ENCODE data around the gene PIK3C2G.

PIK3C2G gene

DNA sequence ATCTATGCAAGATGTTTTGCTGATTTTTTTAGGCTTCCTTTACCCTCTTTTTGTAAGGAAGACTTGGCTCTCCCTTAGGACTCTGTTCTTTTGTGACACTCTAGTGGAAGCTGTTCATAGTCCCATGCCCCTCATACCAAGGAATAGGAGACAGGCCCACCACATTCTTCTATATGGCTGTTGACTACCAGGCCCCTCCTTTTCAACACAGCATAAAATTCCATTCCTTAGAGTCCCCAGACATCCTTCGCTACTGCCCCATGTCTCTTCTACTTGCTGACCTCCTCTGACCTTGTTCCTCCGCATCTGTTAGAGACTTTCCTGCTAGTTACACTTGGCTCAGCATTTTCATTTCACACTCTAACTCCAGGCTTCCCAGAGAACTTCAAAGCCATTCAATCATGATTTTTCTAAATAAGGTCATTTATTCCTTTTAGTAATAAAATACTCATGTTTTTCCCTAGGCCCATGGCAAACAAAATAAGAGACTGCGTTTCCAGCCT is 9.7 kb downstream of the PIK3C2G start:
- no peak for DNase-seq

DNA sequence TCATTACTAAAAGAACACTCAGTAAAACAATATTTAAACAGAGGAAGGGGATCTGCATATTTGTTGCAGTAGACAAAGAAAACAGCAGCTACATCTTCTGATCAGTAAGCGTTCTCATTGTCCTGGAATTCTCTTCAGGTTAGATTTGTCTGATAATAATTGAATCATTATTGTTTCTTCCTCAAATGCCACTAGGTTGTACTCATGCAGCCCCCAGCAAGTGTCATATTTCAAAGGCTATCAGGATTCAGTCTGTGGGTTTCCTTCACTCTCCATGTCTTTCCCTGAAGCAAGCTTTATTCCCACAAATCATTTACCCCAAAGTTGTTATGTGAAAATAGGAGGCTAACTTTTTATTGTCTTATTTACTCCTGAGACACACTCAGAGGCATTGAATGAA is 14.7 kb downstream of the PIK3C2G start:
- no peak for DNase-seq

DNA sequence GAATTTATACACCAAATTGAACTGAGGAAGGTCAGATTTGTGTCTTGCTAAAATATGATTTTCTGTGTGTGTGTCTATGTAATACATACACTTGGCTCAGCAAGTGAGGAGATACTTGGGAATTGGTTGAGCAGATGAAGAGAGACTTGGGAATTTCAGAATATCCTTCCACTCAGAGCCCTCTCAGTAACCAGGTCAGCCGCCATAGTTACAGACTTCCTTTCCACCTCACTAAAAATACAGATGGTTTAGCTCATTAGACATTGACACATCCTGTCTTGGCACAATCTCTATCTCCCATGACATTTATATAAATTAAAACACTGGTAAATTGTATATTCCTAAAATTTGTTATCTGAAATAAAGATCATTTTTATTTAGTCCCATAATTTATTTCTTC is 15.9 kb downstream of the PIK3C2G start:
- DNase-seq = no peak

DNA sequence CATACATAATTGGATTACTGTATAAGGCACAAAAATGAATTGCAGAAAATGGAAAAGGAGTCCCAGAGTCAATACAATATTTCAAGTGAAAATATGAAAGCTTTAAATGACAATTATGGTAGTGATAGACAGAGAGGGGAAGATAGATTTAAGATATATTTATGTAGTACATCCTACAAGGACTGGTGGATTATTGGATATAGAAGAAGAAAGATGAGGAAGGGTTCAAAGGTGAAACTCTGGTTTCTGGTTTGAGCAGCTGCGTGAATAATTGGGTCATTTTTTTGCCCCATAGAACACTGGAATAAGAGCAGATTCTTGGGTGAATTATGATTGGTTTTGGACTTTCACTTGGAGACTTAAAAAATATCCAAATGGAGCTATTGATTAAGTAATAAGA is 19.4 kb downstream of the PIK3C2G start:
- DNase-seq = no peak

DNA sequence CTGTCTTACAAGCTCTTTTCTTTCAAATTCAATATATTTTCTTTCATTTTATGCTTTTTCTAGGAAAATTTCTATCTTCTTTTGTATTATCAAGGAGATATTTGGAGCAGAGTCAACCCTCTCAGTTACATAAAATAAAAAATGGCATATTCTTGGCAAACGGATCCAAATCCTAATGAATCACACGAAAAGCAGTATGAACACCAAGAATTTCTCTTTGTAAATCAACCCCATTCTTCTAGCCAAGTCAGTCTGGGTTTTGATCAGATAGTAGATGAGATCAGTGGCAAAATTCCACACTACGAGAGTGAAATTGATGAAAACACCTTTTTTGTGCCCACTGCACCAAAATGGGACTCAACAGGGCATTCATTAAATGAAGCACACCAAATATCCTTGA is 20.6 kb downstream of the PIK3C2G start:
- DNase-seq = no peak

DNA sequence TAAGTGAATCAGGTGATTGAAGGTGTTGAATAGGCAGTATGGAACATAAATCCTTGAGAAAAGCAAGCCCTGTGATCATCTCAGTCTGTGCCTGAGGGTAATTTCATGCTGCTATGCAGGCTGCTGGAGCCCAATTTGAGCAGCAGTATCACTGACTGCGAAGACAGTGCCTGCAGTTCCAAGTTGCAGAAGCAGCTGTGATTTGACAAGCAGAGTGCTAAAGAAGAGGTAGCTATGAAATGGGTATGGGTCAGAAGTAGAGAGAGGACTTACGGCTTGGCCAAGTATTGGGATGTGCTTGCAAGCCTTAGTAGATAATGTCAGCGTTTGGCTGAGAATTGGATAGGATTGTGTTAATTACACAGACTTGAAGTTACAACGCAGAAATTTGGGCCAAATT is 22.5 kb downstream of the PIK3C2G start:
- DNase-seq = no peak

DNA sequence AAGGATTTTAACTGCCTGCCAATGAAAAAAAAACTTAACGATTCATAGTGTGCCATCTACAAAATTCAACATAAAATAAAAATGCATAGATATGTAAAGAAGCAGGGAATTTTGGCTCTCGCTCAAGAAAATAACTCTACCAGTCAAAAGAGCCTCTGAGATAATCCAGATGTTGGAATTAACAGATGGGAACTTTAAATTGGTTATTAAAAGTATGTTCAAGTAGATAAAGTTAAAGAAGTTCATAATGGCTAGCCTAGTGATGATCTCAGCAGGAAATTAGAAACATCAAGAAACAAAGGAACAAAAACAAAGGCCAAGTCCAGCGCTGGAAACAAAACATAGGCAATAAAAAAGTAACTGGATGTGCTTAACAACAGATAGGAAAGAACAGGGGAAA is 23.1 kb downstream of the PIK3C2G start:
- no peak for DNase-seq

DNA sequence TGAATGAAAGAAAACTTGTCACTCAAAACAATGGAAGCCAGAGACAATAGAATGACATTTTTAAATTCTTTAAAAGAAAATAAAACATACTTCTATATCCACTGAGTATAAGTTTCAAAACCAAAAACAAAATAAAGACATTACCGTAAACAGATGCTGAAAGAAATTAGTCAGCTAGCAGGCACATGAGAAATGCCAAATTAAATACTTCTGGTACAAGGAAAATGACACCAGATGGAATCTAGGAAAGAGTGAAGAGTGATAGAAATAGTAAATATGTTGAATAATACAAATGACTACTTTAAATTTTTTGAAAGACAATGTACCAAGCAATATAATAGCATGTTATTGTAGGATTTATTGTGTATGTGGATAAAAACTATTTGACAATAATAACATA is 23.8 kb downstream of the PIK3C2G start:
- DNase-seq = no peak

DNA sequence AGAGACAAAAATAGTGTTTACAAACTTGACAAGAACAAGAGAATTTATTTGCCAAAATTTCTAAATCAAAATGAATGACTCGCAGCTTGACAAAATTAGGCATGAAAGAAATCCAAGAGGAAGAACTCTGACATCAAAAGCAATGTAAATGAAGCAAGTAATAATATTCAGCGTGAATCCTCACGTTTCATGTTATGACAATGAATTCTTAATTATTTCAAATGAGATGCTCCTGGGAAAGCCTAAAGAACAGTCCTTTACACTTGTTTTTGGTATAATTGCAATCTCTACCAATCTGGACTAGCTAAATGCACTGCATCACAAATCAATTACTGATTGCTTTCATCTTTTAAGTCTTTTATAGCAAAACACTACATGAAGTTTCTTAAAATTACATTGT is 29.1 kb downstream of the PIK3C2G start:
- no peak for DNase-seq

DNA sequence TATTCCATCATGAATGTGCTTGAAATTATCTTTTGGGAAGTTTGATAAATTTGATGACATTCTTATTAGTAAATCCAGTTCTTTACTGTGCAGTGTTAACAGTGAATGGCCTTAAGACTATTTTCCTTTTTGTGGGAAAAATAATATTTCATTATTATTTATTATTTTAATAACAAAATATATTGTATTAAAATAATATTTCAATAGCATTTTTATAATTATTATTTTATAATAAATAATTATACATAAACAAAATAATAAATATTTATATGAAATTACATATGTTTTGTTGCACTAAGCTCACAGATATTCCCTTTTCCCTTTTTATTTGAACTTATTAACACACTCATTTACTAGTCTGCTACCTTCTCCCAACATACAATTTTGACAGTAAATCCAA is 33.6 kb downstream of the PIK3C2G start:
- no peak for DNase-seq

DNA sequence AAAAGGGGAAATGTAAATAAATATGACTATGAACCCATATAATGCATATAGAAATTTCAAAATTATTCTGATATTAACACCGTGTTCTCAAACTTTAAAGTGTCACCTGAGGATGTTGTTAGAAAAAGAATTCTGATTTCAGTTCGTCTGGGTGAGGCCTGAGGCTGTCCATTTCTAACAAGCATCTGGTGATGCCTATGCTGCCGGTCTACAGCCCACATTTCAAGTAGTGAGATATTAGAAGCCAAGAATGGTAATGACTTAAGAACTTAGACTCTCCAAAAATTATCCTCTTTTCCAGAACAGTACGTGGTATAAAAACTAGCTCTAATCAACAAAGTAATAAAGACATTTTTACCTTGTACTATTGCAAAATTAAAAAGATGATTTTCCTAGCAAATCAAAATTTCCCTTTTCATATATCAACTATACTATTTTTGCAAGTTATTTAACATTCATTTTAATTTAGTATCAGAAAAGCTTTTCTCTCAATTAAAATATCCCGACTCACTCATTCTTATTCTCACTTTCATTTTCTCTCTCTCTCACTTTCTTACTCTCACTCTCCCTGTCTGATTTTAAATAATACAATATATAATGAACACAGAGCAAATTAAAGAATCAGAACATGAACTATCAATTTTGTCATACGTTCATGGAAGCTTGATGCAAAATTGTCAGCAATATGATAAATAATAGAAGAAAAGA is 35.0 kb downstream of the PIK3C2G start:
- no peak for DNase-seq

DNA sequence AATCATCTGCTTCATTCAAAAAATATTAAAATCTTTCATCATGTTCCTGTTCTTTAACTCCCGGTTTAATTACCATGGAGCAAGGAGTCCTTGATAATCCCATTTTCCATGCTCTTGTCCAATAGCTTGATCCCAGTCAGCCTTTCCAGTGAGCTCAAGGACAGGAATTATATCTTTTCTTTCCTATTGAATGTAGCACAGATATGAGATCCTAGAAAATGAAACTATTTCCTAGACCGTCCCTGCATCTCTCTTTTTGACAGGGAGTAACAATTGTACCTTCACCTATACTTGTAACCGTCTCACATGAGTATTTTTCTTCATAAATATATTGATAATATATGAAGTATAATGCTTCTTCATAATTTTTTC is 35.6 kb downstream of the PIK3C2G start:
- no peak for DNase-seq

DNA sequence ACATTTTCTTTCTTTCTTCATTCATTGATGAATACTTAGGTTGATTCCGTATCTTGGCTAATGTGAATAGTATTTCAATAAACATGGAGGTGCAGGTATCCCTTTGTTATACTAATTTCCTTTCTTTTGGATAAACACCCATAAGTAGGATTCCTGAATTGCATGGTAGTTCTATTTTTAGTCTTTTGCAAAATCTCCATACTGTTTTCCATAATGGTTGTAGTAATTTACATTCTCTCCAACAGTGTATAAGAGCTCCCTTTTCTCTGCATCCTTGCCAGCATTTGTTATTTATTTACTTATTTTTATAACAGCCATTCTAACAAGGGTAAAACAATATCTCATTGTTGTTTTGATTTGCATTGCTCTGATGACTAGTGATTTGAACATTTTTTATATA is 36.6 kb downstream of the PIK3C2G start:
- DNase-seq = no peak

DNA sequence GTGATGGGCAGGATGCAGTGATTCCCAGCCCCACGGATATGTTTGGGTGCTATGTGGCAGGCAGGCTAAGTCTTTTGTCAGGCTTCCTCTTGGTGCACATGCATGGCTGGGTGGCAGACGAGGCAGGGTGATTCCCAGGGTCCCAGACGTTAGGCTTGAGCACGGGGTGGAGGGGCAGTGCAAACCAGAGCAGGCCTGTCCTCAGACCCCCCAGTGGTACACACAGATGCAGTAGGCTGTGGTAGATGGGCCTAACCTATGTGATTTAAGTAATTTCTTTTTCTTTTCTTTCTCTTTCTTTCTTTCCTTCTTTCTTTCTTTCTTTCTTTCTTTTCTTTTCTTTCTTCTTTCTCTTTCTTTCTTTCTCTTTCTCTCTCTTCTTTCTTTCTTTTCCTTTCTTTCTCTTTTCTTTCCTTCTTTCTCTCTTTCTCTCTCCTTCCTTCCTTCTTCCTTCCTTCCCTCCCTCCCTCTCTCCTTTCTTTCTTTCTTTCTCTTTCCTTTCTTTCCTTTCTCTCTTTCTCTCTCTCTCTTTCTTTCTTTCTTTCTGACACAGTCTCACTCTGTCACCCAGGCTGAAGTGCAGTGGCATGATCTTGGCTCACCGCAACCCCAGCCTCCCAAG is 41.6 kb downstream of the PIK3C2G start:
- no peak for DNase-seq

DNA sequence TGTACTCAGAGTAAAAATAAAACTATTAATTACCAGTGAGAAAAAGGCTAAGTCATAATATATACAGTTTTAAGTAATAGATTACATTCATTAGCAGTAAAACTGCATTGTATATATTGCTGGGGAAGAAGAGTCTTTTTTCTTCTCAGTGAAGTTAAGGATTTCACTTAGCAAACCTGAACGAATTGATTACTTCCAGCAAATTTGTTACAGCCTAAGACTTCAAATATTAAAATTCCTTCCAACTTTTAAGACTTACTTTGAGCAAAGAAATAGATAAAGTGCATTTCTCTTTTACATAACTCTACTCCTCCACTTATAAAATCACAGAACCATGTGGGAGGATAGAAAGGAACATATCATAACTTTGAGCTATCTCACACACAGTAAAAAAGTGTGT is 43.3 kb downstream of the PIK3C2G start:
- DNase-seq = no peak

DNA sequence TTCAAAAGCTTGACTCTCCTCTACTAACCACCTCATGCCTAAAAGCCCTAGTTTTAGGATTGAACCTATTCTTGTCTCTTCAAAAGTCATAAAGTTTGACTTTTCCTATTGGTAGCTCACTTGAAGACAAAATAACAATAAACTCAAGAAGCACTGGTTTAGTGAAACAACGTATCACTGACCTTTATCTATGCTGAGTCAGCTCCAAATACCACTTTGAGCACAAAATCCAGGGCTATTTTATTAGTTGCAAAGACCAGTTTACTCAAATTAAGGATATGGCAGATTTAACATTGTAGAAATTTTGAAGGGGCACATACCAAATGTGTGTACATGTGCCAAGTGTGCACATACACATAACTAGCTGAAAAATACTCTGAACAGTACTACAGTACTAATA is 45.0 kb downstream of the PIK3C2G start:
- DNase-seq = no peak

DNA sequence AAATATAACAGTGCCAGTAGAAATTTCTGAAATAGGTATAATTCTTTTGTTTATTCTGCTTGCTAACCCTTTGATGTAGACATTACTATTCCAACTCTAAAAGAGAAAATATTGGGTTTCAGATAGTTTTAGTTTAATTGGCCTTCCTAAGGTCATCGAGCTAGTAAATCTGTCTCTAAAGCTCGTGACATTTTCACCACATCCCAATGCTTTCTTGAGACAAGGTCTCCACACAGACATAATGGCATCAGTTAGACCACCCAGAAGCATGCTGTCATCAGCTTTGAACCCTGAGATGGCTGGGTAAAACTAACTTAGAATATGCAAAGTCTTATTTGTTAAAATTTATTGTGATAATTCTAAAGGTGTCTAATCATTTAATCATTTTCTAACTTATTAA is 52.0 kb downstream of the PIK3C2G start:
- DNase-seq = no peak

DNA sequence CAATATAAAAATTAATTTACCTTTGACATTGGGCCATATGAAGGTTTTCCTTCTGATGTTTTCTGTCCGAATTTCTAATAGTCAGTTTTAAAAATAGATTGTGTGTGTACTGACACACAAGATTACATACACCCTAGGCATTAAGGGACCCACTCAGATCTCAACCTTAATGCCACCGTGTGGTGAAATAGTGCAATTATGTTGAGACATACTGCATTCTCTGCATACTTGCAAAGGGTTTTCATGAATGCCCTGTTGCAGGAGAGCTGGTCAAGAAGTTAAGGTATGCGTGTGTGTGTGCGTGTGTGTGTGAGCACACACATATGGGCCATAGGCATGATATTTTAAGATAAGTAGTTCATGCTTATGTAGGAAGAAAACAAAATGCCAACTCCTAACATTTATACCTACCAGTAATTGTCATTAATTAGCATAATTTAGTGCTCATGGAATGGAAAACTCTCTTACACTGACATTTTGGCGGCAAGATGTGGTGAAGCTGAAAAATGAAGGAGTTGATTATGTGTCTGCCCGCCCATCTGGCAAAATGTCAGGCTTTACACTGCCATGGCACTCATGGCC is 58.8 kb downstream of the PIK3C2G start:
- no peak for DNase-seq

DNA sequence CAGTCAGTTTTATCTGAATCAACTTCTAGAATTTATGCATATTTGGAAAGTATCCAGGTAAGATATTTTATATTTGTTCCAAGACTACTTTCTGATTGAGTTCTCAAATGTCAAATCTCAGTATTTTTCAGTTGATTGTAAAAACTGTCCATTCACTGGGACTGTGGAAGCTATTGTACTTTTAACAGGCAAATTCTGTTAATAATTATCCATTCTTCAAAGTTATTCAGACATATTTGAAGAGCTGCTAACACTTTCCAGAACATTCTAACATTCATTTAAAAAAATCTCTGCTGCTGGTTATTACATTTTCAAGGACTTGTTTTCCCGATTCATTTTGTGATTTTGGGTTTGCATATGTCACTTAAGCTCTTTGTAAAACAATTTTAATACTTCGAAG is 59.7 kb downstream of the PIK3C2G start:
- DNase-seq = no peak

DNA sequence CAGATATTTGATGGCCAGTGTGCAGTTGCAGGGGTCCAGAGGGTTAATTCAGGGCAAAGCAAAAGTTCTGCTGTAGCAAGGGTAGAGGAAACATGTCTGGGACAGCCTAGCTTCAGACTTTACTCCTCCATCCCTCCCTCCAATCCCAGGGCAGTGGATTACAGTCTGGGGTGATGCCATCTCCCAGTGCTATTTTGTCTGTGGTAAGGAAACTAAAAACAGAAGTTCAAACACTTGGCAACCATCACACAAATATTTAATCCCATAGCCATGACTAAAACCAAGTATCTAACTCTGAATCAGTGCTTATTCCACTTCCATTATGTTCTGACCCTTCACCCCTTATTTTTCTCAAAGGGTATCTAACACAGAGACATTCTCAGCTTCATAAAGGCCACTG is 61.8 kb downstream of the PIK3C2G start:
- DNase-seq = no peak

DNA sequence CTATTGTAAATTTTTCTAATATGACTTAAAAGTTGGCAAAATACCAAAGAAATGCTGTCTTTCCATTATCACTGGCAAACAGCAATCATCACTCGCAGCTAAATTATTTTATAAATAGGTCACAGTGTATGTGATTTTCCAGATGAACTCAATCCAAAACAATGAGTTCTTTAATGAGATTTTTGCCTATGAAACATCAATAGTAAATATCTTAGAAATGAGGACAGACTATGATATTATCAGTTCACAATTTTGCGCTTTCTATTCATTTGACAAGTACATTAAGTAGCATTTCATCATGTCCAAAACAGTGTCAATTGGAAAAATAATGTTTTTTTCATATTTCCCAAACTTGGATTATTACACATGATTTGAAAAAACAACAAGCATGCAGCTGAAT is 65.7 kb downstream of the PIK3C2G start:
- no peak for DNase-seq

DNA sequence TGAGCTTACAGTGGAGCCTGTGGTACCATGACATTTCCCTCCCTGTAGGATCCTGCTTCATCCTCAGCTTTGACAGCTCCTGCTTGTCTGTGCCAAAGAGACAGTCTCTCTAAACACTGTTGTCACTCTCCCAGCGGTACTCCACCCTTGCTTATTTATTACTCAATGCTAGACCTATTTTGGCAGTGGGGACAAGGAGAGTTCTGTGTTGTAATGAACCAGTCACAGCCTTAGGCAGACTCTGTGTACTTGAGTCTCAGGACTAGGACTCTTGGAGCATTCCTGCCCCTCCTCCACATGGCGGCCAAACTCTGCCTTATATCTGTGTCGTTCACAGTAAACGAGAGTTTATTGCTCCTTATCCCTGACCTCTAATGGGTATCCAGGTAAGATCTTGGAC is 70.9 kb downstream of the PIK3C2G start:
- no peak for DNase-seq

DNA sequence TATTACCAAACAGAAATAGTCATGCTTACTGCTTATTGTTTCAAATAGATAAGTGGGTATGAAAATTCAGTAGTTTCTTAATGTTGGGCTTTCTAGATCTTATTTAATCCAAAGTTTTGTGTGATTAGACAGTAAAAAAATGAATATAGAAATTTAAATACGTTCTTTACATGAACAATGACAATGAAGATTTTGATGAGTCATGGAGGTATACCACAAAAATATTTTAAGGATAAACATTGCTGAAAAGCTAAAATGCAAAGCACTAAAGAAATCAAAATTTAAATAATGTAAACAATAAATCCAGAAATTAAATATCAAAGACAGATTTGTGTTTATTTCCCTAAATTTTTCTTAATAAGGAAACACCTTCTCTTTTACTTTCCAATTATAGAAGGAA is 78.3 kb downstream of the PIK3C2G start:
- no peak for DNase-seq

All from nucleus accumbens (tissue), 56 donors.